Left colon (tissue), 2 donors: Measurements from ENCODE around the gene MYO7A. TPM values are rescaled to one million over a fixed set of nuclear protein-coding genes. Genes with fewer than 3 reads are reported as not detected.
A peak's percentile ranks its signal among the peaks of the same experiment; 100 is the strongest.

Source experiments
- ATAC-seq: fragments of 200-7000 bp; cut with Tn5 transposase; one replicate; pipeline ENCODE4 v1.9.1; 2020; ENCODE audit warnings: mild to moderate bottlenecking, moderate library complexity
- DNase-seq, 2 donors: peaks; one replicate each; pipeline ENCODE4 v3.0.0-alpha.2; 2020
- intact Hi-C, 2 donors: fragments of 100-400 bp; cut with DNase I in 1 of 2; cut with micrococcal nuclease in 1 of 2; formaldehyde crosslinking; loops; one replicate each; pipeline versions ENCODE4 v1.11.2 to v1.14.0; 2022; cut with DNase I, micrococcal nuclease
- total RNA-seq, 2 donors: library from RNA; stranded (reverse); fragmentation: NEBNext Ultra II Directional; extraction: Animal tissue kit (Norgen Biotek cat#: 25700); gene quantifications; one replicate each; pipeline ENCODE4 v1.2.1, GENCODE V29; 2021
- donor health status: DM: no; HTN: no; CAD: no.
- donor health status: DM: yes; HTN: yes; CAD: no.

MYO7A gene
- total RNA-seq, 2 donors from 2014 or later: 4.8 to 5.8 TPM

- DNase-seq (no peak), ATAC-seq (peak; percentile 83)
- intact Hi-C loops: loop anchor here in 1 of 2 donors (10.0 kb wide), 1 partner anchor 418 kb away; no protein-coding TSS in a partner anchor
Observed at GRCh38 chr11:77136784-77137420, 8.9 kb downstream of the MYO7A start.

GRCh38 chr11:77137421-77137820, 9.4 kb downstream of the MYO7A start:
- ATAC-seq: no peak
- intact Hi-C loops: loop anchor here in 1 of 2 donors (10.0 kb wide), 1 partner anchor 417 kb away; no protein-coding TSS in a partner anchor
- no peak for DNase-seq

GRCh38 chr11:77138106-77138649, 10.1 kb downstream of the MYO7A start:
- intact Hi-C loops: loop anchor here in 1 of 2 donors (10.0 kb wide), 1 partner anchor 417 kb away; no protein-coding TSS in a partner anchor
- DNase-seq: no peak
- no peak for ATAC-seq

- DNase-seq (no peak), ATAC-seq (no peak)
- intact Hi-C loops: loop anchor here in 1 of 2 donors (10.0 kb wide), 1 partner anchor 416 kb away; no protein-coding TSS in a partner anchor
Observed at GRCh38 chr11:77139201-77139600, 11.2 kb downstream of the MYO7A start.

DNA sequence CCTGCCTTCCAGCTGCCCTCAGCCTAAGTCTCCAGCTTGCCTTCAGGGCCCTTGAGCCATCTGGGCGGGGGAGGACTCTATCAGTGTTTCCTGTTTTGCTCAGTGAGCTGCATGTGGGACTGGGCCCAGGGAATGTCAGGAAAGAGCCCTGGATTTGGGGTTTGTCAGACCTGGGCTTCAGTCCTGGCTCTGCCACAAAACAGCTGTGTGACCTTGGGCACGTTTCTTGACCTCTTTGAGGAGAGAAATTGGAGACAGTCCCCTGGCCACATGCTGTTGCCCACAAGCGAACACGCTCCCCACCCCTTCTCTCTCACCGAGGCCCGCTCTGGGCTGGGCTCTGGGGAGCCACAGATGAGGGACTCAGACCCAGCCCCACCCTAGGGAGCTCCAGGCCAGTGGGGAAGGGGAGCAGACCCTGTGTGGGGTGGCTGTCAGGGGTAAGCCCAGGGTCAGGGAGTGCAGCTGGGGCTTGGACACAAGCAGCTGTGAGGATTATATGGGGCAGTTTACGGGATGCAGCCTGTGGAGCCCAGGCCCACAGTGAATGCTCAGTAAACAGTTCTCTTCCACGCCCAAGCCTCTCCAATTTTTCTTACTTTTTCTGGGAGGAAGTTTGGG, 12.3 kb downstream of the MYO7A start:
- DNase-seq (no peak), ATAC-seq (no peak)
- intact Hi-C loops: no loop called here

GRCh38 chr11:77141034-77141433, 13.0 kb downstream of the MYO7A start:
- intact Hi-C loops: no loop called here
- DNase-seq: no peak
- peak; percentile 61 for ATAC-seq

- ATAC-seq (no peak), DNase-seq (no peak)
- intact Hi-C loops: no loop called here
Observed at GRCh38 chr11:77141475-77141874, 13.4 kb downstream of the MYO7A start.

- ATAC-seq (no peak), DNase-seq (no peak)
- intact Hi-C loops: no loop called here
Observed at GRCh38 chr11:77142091-77142975, 14.3 kb downstream of the MYO7A start.

DNA sequence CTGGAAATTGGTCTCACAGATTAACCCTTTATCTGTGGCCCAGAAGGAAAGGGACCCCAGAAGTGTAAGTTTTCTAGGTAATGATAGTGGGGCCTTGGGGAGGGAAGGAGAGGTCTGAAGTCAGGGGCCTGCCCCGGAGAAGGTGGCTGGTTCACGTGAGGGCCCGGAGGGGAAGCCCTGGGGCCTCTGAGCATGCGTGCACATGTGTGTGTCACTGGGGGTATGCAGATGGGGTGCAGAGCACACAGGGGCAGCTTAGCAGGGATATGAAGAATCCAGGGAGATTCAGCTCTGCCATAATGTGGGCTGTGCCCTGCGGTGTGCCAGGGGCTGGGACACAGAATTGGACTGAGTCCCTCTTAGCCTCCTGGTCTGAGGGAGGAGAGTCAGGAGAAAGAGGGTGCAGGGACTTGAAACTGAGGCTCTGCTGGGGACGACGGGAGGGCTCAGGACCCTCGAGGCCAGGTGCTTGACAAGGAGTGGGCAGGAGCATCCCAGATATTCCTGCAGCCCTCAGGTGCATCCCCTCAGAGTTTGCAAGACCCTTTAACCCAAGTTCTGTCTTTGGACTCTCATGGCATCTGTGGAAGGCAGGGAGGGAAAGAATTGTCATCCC, 15.5 kb downstream of the MYO7A start:
- intact Hi-C loops: no loop called here
- ATAC-seq: no peak
- no peak for DNase-seq

- DNase-seq (no peak), ATAC-seq (no peak)
- intact Hi-C loops: no loop called here
Observed at GRCh38 chr11:77144196-77144856, 16.3 kb downstream of the MYO7A start.

DNA sequence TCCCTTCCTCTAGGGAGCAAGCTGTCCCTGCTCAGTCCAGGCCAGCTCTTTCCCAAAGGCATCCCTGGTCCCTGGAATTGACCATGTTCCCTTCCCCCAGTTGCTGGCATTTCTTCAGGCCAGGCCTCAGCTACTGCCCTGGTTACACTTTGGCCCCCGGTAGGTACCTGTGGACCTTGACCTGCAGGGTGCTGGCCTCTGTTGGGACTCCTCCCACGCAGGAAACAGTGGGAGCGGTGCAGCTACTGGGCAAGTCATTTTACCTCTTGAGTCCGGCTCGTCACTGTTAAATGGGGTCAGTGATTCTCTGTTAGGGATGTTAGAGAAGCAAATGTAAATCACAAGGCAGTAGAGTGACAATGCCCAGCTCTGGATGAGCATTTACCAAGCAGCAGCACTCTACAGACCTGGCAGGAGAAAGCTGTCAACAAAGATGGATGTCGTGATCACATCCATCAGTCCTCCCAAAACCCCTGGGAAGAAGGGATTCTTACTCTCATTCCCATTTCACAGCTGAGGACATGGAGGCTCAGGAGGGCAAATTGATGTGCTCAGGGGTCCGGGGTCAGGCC, 16.9 kb downstream of the MYO7A start:
- intact Hi-C loops: no loop called here
- peak; percentile 64 to 70 for DNase-seq
- ATAC-seq: peak; percentile 86

DNA sequence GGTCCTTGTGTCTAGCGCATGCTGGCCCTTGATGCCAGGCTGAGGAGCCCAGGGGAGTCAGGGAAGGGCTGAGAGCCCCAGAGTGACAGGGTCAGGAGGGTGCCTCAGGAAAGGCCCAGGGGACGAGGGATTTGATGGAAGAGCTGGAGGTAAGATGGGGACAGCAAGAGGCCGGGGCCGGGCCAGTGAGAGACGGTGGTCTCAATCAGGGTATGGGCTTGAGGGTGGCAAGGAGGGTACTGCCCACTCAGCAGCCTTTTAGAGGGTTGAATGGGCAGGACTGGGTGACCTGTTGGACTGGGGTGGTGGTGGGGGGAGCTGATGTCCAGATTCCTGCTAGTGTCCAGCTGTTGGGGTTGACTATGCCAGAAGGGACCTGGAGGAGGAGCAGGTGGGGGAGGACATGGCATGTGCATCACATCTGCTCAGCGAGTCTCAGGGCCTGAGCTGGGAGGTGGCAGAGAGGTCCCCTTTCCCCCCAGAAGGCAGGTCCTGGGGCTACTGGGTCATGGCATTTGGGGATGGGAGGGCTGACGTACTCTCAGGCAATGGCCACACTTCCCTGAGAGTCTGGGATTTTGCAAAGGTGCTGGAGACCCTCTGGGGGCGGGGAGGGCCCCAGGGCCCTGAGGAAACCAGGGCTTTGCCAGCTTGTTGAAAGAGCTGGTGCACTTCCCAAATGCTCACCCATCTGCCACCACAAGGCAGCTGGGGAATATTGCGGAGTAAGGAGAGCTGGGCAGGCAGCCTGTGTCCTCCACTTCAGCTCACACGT, 18.4 kb downstream of the MYO7A start:
- DNase-seq: no peak
- no peak for ATAC-seq
- intact Hi-C loops: no loop called here

DNA sequence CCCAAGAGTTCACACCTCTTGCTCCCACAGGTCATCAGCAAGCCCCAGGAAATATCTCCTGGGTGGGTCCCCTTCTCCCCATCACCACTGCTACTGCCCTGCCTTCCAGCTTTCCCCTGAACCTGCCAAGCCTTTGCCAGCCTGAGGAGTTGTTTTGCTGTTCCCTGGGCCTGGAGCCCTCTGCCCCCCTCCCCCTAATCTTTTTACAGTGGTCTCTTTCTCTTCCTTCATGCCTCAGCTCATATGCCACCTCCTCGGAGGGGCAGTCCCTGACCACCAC, 18.9 kb downstream of the MYO7A start:
- intact Hi-C loops: no loop called here
- ATAC-seq (no peak), DNase-seq (no peak)

- ATAC-seq (peak; percentile 60), DNase-seq (peak in 1 of 2 donors; percentile 57)
- intact Hi-C loops: no loop called here
Observed at GRCh38 chr11:77147668-77148321, 19.7 kb downstream of the MYO7A start.

GRCh38 chr11:77148963-77149715, 21.1 kb downstream of the MYO7A start:
- DNase-seq (no peak), ATAC-seq (no peak)
- intact Hi-C loops: no loop called here

DNA sequence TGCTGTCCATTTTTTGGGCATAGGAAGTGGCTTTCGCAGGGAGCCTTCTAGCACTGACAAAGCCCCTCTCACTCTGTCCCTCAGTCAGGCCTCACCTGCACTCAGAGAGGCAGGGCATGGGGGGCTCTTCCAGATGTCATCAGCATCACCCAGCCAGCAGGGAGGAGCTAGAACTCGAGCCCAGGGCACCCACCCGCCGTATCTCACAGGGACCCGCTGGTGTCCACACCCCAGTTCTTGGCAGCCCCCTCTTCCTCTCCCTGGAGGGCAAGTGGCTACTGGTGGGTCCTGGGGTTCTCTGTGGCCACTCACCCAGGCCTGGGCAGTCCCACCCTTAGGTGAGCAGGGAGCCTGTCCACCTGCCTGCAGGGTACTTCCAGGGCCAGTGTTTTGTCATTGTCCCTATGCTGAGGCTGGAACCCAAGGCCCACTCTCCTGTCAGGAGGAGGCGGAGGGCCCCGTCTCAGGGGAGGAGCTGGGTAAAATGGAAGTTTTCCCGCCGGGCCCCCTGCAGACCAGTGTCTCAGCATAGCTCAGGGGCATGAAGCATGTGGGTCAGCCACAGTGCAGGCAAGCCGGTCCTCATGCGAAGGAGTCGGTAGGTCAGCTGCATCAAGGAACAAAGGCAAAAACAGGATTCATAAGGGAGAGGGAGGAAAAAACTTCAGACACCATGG, 21.8 kb downstream of the MYO7A start:
- intact Hi-C loops: no loop called here
- ATAC-seq (no peak), DNase-seq (no peak)
